GM21529 (cell line): Measurements from ENCODE around the gene PGR.
"Not testable (repeated sequence)": the region's sequence is repeated elsewhere in the genome, so short reads cannot be mapped to it uniquely, and the experiment has no call there.

Experiments used
- ATAC-seq: cut with Tn5 transposase; IDR thresholded peaks from one replicate; pipeline ENCODE4 v1.9.1; 2021; ENCODE audit not compliant: unreplicated experiment

The PGR gene

GRCh38 chr11:101013702-101014101 is 115.9 kb downstream of the PGR start:
- ATAC-seq: not testable (repeated sequence)

DNA sequence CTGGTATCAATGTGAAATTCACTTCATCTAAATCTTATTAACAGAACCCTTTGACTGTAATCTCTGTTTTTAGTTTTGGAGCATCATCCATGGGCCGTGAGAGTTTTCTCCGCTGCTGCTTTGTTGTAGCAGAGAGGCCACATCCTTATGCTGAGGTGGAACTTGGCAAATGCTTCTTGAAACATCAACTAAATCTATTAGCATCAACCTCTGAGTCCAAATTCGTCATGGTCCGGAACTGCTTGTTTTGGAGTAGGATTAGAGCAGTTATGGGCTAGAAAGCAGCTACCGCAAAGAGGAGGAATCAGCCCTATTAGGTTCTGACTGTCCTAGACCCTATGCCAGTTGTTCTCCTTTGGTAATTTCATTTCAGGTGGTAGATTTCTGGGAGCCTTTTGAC is 117.7 kb downstream of the PGR start:
- no peak for ATAC-seq

GRCh38 chr11:101010899-101011298 is 118.7 kb downstream of the PGR start:
- ATAC-seq: no peak

GRCh38 chr11:101009690-101010055 is 119.9 kb downstream of the PGR start:
- ATAC-seq: no peak

DNA sequence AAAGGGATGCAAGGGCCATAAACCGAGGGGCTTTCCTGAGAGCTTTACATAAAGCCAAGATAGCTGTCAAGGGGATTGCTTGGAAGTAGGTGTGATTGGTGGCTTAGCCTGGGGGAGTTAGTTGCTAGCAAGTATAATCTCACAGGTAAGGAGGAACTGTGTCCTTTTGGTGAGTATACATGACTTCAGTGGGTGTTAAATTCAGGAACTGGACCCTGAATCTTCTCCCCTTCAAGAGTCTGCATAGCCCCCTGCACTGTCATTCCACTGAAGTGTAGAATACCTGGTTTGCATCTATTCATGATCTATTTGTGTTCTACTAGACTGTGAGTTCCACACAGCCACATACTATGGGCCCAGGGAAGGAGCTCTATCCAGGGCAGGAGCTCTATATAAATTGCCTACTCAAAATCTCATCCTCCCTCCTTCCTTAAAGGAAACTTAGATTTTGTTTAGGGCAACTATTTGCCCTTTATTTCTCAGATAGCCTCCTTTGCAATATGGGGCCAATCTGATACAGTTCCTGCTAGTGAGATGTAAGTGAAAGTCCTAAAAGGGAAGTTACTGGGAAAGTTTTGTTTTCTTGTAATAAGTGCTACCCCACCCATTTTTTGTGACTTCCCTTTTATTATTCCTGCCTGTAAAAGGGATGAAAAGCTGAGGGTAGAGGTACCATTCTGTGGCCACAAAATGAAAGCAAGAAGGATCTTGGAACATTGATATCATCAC is 120.5 kb downstream of the PGR start:
- ATAC-seq: no peak

- ATAC-seq: peak; percentile 85
These were observed 126.1 kb downstream of the PGR start for GRCh38 chr11:101003468-101003867.

- ATAC-seq: no peak
These were observed 129.9 kb downstream of the PGR start for GRCh38 chr11:100999756-101000155.

DNA sequence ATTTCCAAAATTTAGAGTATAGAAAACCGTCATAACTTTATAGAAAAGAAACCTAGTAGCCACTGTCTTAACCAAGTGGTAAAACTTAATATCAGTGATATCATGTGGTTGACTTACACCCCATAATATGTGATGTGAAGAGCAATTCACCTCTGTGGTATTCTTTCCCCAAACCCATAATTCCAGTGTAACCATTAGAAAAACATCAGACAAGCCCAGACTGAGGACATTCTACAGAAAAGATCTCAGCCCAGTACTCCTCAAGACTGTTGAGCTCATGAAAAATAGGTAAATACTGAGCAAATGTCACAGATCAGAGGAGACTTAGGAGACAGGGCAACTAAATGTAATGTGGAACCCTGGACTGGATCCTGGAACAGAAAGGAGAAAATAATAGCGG is 134.6 kb downstream of the PGR start:
- ATAC-seq: no peak

- no peak for ATAC-seq
These were observed 138.1 kb downstream of the PGR start for GRCh38 chr11:100991541-100991940.

DNA sequence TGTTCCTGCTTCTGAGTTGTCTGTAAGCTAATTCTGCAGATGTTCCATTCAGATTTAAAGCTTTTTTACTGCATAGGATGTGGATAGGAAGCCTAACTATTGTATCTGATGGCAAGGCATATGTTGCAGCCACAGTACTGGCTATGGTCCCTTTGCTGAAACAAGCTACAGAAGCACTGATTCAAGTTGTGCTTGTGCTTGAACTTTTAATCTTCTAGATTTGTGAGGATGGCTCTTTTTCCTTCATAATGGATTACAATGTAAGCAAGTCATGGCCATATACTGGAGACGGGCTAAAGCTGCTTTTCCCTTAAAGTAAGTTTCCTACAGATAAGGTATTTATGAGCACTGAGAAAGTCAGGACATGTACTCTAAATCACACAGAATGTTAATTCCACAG is 138.7 kb downstream of the PGR start:
- ATAC-seq: no peak

DNA sequence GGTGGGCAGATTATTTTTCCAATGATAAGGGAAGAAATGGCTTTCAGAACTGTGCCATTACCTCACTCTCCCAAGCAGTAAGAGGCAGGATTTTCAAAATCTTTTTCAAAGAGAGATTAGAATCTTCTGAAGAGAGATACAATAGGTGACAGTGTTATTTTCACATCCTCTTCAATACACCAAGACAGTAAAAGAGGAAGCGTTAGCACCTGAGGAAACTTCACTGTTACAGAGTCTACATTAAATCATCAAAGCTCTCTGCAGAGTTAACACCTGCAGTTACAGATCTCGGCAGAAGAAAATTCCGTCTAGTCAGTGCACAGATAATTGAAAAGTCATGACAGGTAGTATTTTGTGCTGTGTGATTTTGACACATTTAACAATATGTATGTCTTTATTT is 144.9 kb downstream of the PGR start:
- peak; percentile 69 for ATAC-seq

- ATAC-seq: no peak
These were observed 148.3 kb downstream of the PGR start for GRCh38 chr11:100981196-100981824.

DNA sequence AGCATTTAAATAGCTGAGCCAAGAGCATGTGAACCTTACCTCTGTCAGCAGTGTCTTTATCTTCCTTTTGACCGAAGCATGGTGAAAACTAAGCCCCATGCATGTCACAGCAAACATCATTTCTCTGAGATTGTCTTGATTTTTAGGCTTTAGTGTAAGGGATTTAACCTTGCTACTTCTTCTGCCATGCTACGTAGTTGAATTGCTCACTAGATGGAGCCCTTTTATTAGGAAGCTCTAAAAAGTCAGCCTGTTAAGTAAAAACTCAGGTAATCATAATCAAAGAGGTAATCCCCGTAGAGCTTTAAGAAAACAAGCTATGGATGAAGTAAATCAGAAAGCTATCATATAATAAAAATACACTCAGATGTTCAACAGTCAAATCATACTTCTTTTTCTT is 149.5 kb downstream of the PGR start:
- ATAC-seq: no peak
